NB4 (cell line): ENCODE measurements around the gene BCAS3.

ENCODE experiments used
- MYC ChIP-seq: IDR thresholded peaks from 2 replicates; pipeline ENCODE4 v1.6.1; 2011; ENCODE audit warnings: low read depth, low read length
- POLR2A ChIP-seq: IDR thresholded peaks from 2 replicates; pipeline ENCODE4 v1.6.1; 2011; ENCODE audit warnings: mild to moderate bottlenecking; ENCODE audit not compliant: insufficient read length; ENCODE audit errors: extremely low read depth
- TF ChIP-seq, protein P1 (sequence below): IDR thresholded peaks from one replicate; pipeline ENCODE4 v1.5.1; 2012; ENCODE audit warnings: low read depth, low read length

DNA sequence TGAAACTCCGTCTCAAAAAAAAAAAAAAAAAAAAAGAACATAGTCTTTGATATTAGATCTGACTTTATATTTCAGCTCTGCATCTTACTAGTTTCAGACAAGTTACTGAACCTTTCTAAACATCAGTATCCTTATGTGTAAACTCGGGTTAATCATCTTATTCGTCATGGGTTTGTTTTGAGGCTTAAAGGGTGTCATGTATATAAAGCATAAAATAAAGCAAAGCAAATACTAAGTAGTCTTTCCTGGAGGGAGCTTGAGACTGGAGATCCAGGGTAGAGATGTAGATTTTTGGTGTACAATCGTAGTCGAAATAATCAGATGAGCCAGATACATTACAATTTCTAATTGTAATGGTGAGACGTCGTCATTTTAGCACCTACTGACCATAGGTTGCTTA, 7.8 kb downstream of the BCAS3 start:
- TF ChIP-seq, protein P1, sequence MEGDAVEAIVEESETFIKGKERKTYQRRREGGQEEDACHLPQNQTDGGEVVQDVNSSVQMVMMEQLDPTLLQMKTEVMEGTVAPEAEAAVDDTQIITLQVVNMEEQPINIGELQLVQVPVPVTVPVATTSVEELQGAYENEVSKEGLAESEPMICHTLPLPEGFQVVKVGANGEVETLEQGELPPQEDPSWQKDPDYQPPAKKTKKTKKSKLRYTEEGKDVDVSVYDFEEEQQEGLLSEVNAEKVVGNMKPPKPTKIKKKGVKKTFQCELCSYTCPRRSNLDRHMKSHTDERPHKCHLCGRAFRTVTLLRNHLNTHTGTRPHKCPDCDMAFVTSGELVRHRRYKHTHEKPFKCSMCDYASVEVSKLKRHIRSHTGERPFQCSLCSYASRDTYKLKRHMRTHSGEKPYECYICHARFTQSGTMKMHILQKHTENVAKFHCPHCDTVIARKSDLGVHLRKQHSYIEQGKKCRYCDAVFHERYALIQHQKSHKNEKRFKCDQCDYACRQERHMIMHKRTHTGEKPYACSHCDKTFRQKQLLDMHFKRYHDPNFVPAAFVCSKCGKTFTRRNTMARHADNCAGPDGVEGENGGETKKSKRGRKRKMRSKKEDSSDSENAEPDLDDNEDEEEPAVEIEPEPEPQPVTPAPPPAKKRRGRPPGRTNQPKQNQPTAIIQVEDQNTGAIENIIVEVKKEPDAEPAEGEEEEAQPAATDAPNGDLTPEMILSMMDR = no peak
- TF ChIP-seq POLR2A = no peak
- no peak for TF ChIP-seq MYC
